Neural cell (in vitro differentiated cells): ENCODE results near the gene PELO. TPM values are rescaled to one million over a fixed set of nuclear protein-coding genes. Genes with fewer than 3 reads are reported as not detected.

Experiments used
- H2AFZ ChIP-seq: fragments of 200-600, 300-800 bp; sonication (generic), shearing (Covaris generic); 2 replicates; pipeline ENCODE4 v1.6.0; 2014; ENCODE audit warnings: low read depth, mild to moderate bottlenecking, antibody characterized with exemption, low read length, moderate library complexity
- H3F3A ChIP-seq: fragments of 200-600 bp; shearing (Covaris generic); 2 replicates; pipeline ENCODE4 v1.6.1; 2016; ENCODE audit warnings: mild to moderate bottlenecking, moderate library complexity, mixed read lengths, antibody characterized with exemption, low read length; ENCODE audit not compliant: insufficient read depth, poor library complexity, severe bottlenecking
- H3K27ac ChIP-seq: fragments of 200-600, 300-800 bp; sonication (generic), shearing (Covaris generic); 2 replicates; pipeline ENCODE4 v1.5.1; 2014; ENCODE audit warnings: mild to moderate bottlenecking, low read length, moderate library complexity
- H3K27me3 ChIP-seq: fragments of 300-800, 200-600 bp; sonication (generic), shearing (Covaris generic); 2 replicates; pipeline ENCODE4 v1.6.0; 2014; ENCODE audit warnings: mild to moderate bottlenecking, low read depth, low read length, moderate library complexity; ENCODE audit not compliant: insufficient read depth
- H3K36me3 ChIP-seq: fragments of 300-800, 200-600 bp; sonication (generic), shearing (Covaris generic); 2 replicates; pipeline ENCODE4 v1.5.1; 2014; ENCODE audit warnings: mild to moderate bottlenecking, antibody characterized with exemption, low read length, moderate library complexity; ENCODE audit not compliant: insufficient read depth
- H3K4me2 ChIP-seq: fragments of 300-800, 200-600 bp; sonication (generic), shearing (Covaris generic); 2 replicates; pipeline ENCODE4 v1.6.0; 2014; ENCODE audit warnings: mild to moderate bottlenecking, low read length
- H3K4me3 ChIP-seq: fragments of 300-800, 200-600 bp; sonication (generic), shearing (Covaris generic); 2 replicates; pipeline ENCODE4 v1.5.1; 2014; ENCODE audit warnings: mild to moderate bottlenecking, low read length, moderate library complexity
- H3K79me2 ChIP-seq: fragments of 200-600 bp; shearing (Covaris generic); replicated peaks from 2 replicates; pipeline ENCODE4 v1.6.0; 2014; ENCODE audit warnings: mild to moderate bottlenecking, low read length, moderate library complexity; ENCODE audit not compliant: insufficient read depth
- H3K9ac ChIP-seq: fragments of 300-800, 200-600 bp; sonication (generic), shearing (Covaris generic); 2 replicates; pipeline ENCODE4 v1.6.1; 2016; ENCODE audit warnings: mild to moderate bottlenecking, low read length, mixed read lengths
- H3K9me2 ChIP-seq: fragments of 200-600 bp; shearing (Covaris generic); 2 replicates; pipeline ENCODE4 v1.6.1; 2016; ENCODE audit warnings: mild to moderate bottlenecking, low read length, mixed read lengths; ENCODE audit not compliant: insufficient read depth
- H3K9me3 ChIP-seq: fragments of 200-600, 300-800 bp; sonication (generic), shearing (Covaris generic); 2 replicates; pipeline ENCODE4 v1.6.1; 2016; ENCODE audit warnings: mild to moderate bottlenecking, mixed run types, low read length, moderate library complexity, mixed read lengths
- H4K20me1 ChIP-seq: fragments of 200-600 bp; shearing (Covaris generic); 2 replicates; pipeline ENCODE4 v1.6.1; 2016; ENCODE audit warnings: mild to moderate bottlenecking, mixed run types; ENCODE audit not compliant: insufficient read depth
- EP300 ChIP-seq: fragments of 450-650 bp; conservative IDR thresholded peaks from 2 replicates; pipeline ENCODE4 v1.6.1; 2014; ENCODE audit warnings: antibody characterized with exemption, mild to moderate bottlenecking, moderate library complexity; ENCODE audit not compliant: poor library complexity, severe bottlenecking
- EZH2 ChIP-seq: fragments of 200-600, 300-800 bp; shearing (Covaris generic), sonication (generic); IDR thresholded peaks from 2 replicates; pipeline ENCODE4 v1.6.1; 2014; ENCODE audit warnings: antibody characterized with exemption, low read length, borderline replicate concordance, mild to moderate bottlenecking; ENCODE audit not compliant: insufficient read depth, poor library complexity, severe bottlenecking
- MXI1 ChIP-seq: fragments of 450-650 bp; conservative IDR thresholded peaks from 2 replicates; pipeline ENCODE4 v1.6.1; 2014; ENCODE audit warnings: antibody characterized with exemption, mild to moderate bottlenecking; ENCODE audit not compliant: poor library complexity, severe bottlenecking
- POLR2AphosphoS5 ChIP-seq: IDR thresholded peaks from 2 replicates; pipeline ENCODE4 v1.6.1; 2012
- RAD21 ChIP-seq: fragments of 450-650 bp; conservative IDR thresholded peaks from 2 replicates; pipeline ENCODE4 v1.6.1; 2014; ENCODE audit warnings: antibody characterized with exemption, mild to moderate bottlenecking, moderate library complexity
- SMC3 ChIP-seq: fragments of 450-650 bp; conservative IDR thresholded peaks from 2 replicates; pipeline ENCODE4 v1.6.1; 2014; ENCODE audit warnings: antibody characterized with exemption, mild to moderate bottlenecking, moderate library complexity; ENCODE audit not compliant: poor library complexity
- TAF1 ChIP-seq: IDR thresholded peaks from 2 replicates; pipeline ENCODE4 v1.6.1; 2012; ENCODE audit warnings: low read depth
- polyA plus RNA-seq: library from polyadenylated mRNA; depleted of rRNA; stranded (reverse); fragments of >200 nt; gene quantifications from 2 replicates; pipeline ENCODE4 v1.2.3, GENCODE V29; 2014
- TF ChIP-seq, protein P1 (sequence below): IDR thresholded peaks from 2 replicates; pipeline ENCODE4 v1.6.1; 2012; ENCODE audit warnings: borderline replicate concordance
- TF ChIP-seq, protein P2 (sequence below): fragments of 450-650 bp; IDR thresholded peaks from 2 replicates; pipeline ENCODE4 v1.5.1; 2014; ENCODE audit warnings: antibody characterized with exemption, mild to moderate bottlenecking, moderate library complexity; ENCODE audit not compliant: poor library complexity, severe bottlenecking

Gene PELO
- polyA plus RNA-seq, 1 donor from 2014 or later, result 10.5 TPM

DNA sequence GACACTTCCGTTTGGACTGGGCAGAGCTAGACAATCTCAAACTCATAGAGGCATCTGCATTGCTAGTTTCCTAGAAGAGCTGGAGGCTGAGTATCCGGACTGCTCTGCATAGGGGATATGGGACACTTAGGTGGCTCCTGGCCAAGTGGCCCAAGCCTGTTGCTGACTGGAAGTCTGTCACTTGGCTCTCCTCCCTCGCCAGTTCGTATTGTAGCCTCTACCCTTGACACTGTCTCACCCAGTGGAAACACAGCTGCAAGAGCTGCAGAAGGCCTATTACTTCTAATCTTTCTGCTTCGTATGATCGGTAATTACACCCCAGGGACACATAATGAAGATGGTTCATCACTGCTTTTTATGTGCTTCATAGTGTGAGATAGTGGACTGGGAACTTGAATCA is 34.7 kb downstream of the PELO start:
- Histone ChIP-seq H3K4me2 (no peak overlapping the region), H3K27me3 (no peaks in the 10 kb centered on the region), H3K9ac (no peak overlapping the region), H3K79me2 (no peaks in the 10 kb centered on the region), H3K9me3 (no peaks in the 10 kb centered on the region), H3K4me3 (no peak overlapping the region), H3K36me3 (no peaks in the 10 kb centered on the region), H3F3A (no peaks in the 10 kb centered on the region), H2AFZ (no peak overlapping the region), H3K27ac (no peak overlapping the region), H4K20me1 (no peaks in the 10 kb centered on the region), H3K9me2 (no peaks in the 10 kb centered on the region)
- no peak for TF ChIP-seq MXI1
- TF ChIP-seq, protein P1, sequence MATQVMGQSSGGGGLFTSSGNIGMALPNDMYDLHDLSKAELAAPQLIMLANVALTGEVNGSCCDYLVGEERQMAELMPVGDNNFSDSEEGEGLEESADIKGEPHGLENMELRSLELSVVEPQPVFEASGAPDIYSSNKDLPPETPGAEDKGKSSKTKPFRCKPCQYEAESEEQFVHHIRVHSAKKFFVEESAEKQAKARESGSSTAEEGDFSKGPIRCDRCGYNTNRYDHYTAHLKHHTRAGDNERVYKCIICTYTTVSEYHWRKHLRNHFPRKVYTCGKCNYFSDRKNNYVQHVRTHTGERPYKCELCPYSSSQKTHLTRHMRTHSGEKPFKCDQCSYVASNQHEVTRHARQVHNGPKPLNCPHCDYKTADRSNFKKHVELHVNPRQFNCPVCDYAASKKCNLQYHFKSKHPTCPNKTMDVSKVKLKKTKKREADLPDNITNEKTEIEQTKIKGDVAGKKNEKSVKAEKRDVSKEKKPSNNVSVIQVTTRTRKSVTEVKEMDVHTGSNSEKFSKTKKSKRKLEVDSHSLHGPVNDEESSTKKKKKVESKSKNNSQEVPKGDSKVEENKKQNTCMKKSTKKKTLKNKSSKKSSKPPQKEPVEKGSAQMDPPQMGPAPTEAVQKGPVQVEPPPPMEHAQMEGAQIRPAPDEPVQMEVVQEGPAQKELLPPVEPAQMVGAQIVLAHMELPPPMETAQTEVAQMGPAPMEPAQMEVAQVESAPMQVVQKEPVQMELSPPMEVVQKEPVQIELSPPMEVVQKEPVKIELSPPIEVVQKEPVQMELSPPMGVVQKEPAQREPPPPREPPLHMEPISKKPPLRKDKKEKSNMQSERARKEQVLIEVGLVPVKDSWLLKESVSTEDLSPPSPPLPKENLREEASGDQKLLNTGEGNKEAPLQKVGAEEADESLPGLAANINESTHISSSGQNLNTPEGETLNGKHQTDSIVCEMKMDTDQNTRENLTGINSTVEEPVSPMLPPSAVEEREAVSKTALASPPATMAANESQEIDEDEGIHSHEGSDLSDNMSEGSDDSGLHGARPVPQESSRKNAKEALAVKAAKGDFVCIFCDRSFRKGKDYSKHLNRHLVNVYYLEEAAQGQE, result no peak
- TF ChIP-seq, protein P2, sequence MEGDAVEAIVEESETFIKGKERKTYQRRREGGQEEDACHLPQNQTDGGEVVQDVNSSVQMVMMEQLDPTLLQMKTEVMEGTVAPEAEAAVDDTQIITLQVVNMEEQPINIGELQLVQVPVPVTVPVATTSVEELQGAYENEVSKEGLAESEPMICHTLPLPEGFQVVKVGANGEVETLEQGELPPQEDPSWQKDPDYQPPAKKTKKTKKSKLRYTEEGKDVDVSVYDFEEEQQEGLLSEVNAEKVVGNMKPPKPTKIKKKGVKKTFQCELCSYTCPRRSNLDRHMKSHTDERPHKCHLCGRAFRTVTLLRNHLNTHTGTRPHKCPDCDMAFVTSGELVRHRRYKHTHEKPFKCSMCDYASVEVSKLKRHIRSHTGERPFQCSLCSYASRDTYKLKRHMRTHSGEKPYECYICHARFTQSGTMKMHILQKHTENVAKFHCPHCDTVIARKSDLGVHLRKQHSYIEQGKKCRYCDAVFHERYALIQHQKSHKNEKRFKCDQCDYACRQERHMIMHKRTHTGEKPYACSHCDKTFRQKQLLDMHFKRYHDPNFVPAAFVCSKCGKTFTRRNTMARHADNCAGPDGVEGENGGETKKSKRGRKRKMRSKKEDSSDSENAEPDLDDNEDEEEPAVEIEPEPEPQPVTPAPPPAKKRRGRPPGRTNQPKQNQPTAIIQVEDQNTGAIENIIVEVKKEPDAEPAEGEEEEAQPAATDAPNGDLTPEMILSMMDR, result no peak
- TF ChIP-seq TAF1, result no peak
- no peak for TF ChIP-seq EP300
- no peak for TF ChIP-seq POLR2AphosphoS5
- no peak for TF ChIP-seq EZH2
- TF ChIP-seq RAD21, result no peak
- TF ChIP-seq SMC3, result no peak

DNA sequence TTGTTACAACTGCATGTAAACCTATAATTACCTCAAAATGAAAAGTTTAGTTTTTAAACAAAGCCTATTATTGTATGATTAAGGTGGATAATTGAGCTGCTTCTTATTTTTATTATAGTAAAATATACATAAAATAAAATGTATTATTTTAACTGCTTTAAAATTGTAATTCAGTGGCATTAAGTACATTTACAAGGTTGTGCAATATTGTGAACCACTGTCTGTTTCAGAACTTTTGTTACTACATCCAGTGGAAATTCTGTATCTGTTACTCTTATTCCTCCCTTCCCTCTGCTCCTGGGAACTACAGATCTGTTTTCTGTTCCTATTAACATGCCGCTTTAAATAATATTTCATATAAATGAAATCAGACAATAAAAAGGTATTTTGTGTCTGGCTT is 37.1 kb downstream of the PELO start:
- no peak overlapping the region for H3K9ac ChIP-seq
- H3K9me2 ChIP-seq, result no peaks in the 10 kb centered on the region
- H3K4me2 ChIP-seq, result no peak overlapping the region
- no peak overlapping the region for H3K4me3 ChIP-seq
- TF ChIP-seq RAD21 (no peak), EP300 (no peak), SMC3 (no peak), EZH2 (no peak), TAF1 (no peak), POLR2AphosphoS5 (no peak), MXI1 (no peak)
- TF ChIP-seq, protein P2, result no peak
- TF ChIP-seq, protein P1, result no peak
- H2AFZ ChIP-seq, result no peak overlapping the region
- no peaks in the 10 kb centered on the region for H3K9me3 ChIP-seq
- H4K20me1 ChIP-seq, result no peaks in the 10 kb centered on the region
- H3K36me3 ChIP-seq, result no peaks in the 10 kb centered on the region
- no peaks in the 10 kb centered on the region for H3K27me3 ChIP-seq
- no peaks in the 10 kb centered on the region for H3F3A ChIP-seq
- no peaks in the 10 kb centered on the region for H3K79me2 ChIP-seq
- H3K27ac ChIP-seq, result no peak overlapping the region
